GM18909 (cell line): ENCODE measurements around the gene COL4A6.

Source experiments
- ATAC-seq: cut with Tn5 transposase; IDR thresholded peaks from one replicate; pipeline ENCODE4 v1.9.1; 2021; ENCODE audit warnings: mild to moderate bottlenecking; ENCODE audit not compliant: unreplicated experiment, poor library complexity

The COL4A6 gene

GRCh38 chrX:108121291-108121690 is 316.9 kb downstream of the COL4A6 start:
- no peak for ATAC-seq

GRCh38 chrX:108117988-108118387 is 320.2 kb downstream of the COL4A6 start:
- no peak for ATAC-seq

- no peak for ATAC-seq
Observed at GRCh38 chrX:108114541-108114940, 323.7 kb downstream of the COL4A6 start.
